ENCODE data around the gene SERPINF2.

Gene SERPINF2

GRCh38 chr17:1800712-1801111 lies 58.0 kb downstream of the SERPINF2 start:
- TF ChIP-seq TEAD4 (IDR thresholded peaks at IDR 0.05) = no peak
- TF ChIP-seq TCF12 (IDR thresholded peaks at IDR 0.05; ENCODE audit: low read depth) = no peak
- no peak for TF ChIP-seq TAF1 (IDR thresholded peaks at IDR 0.05; ENCODE audit: low read depth)
- no peak for TF ChIP-seq MAX (IDR thresholded peaks at IDR 0.05)
- no peak for TF ChIP-seq NFIC (IDR thresholded peaks at IDR 0.05)
- no peak for TF ChIP-seq REST (IDR thresholded peaks at IDR 0.05; ENCODE audit: low read depth)
- TF ChIP-seq EGR1 (IDR thresholded peaks at IDR 0.05) = no peak
- no peak for TF ChIP-seq CREB1 (IDR thresholded peaks at IDR 0.05; ENCODE audit: low read depth)
- no peak for TF ChIP-seq RAD21 (IDR thresholded peaks at IDR 0.05; ENCODE audit: low read depth)
- TF ChIP-seq USF1 (IDR thresholded peaks at IDR 0.05) = no peak
- no peak for TF ChIP-seq ZBTB7A (IDR thresholded peaks at IDR 0.05; ENCODE audit: low read depth)
- TF ChIP-seq FOXM1 (IDR thresholded peaks at IDR 0.05; ENCODE audit: borderline replicate concordance, low read depth) = no peak
- TF ChIP-seq CEBPB (IDR thresholded peaks at IDR 0.05) = no peak
- no peak for TF ChIP-seq YY1 (IDR thresholded peaks at IDR 0.05; ENCODE audit: low read depth)
- TF ChIP-seq EP300 (IDR thresholded peaks at IDR 0.05; ENCODE audit: borderline replicate concordance) = no peak

GRCh38 chr17:1802429-1802828 lies 59.8 kb downstream of the SERPINF2 start:
- TF ChIP-seq REST (IDR thresholded peaks at IDR 0.05; ENCODE audit: low read depth) = no peak
- TF ChIP-seq TCF12 (IDR thresholded peaks at IDR 0.05; ENCODE audit: low read depth) = no peak
- TF ChIP-seq MAX (IDR thresholded peaks at IDR 0.05) = no peak
- TF ChIP-seq ZBTB7A (IDR thresholded peaks at IDR 0.05; ENCODE audit: low read depth) = no peak
- TF ChIP-seq NFIC (IDR thresholded peaks at IDR 0.05) = no peak

- TF ChIP-seq REST (IDR thresholded peaks at IDR 0.05; ENCODE audit: low read depth) = no peak
Measured at GRCh38 chr17:1803280-1803679, 60.6 kb downstream of the SERPINF2 start.

All from Ishikawa (cell line).